Frontal cortex (tissue), 4 donors: ENCODE data around the gene LTBP2. TPM values are rescaled to one million over a fixed set of nuclear protein-coding genes. Genes with fewer than 3 reads are reported as not detected.
A peak's percentile ranks its signal among the peaks of the same experiment; 100 is the strongest.

Experiments used
- DNase-seq, 2 donors: peaks; one replicate each; pipeline ENCODE4 v3.0.0; 2012; ENCODE audit warnings: low spot score in 2 of 2
- FAIRE-seq: peaks from 2 replicates; lab custom pipeline; 2012; peaks lifted over from hg19 to GRCh38; lab: Jason Lieb, UNC
- total RNA-seq: library from RNA; depleted of rRNA; stranded (reverse); fragments of >200 nt; gene quantifications from one replicate; pipeline ENCODE4 v1.2.3, GENCODE V29; 2014
- donor health status: control.
- donor health status: control.
- donor health status: control.

The LTBP2 gene
- total RNA-seq, 1 donor from 2014 or later = 1.2 TPM

GRCh38 chr14:74502236-74503019, 109.6 kb downstream of the LTBP2 start:
- DNase-seq (no peak), FAIRE-seq (no peak)

GRCh38 chr14:74501691-74502090, 110.3 kb downstream of the LTBP2 start:
- FAIRE-seq = no peak
- DNase-seq = no peak

GRCh38 chr14:74501135-74501614, 110.9 kb downstream of the LTBP2 start:
- DNase-seq (peak; percentile 29 to 70), FAIRE-seq (no peak)

DNA sequence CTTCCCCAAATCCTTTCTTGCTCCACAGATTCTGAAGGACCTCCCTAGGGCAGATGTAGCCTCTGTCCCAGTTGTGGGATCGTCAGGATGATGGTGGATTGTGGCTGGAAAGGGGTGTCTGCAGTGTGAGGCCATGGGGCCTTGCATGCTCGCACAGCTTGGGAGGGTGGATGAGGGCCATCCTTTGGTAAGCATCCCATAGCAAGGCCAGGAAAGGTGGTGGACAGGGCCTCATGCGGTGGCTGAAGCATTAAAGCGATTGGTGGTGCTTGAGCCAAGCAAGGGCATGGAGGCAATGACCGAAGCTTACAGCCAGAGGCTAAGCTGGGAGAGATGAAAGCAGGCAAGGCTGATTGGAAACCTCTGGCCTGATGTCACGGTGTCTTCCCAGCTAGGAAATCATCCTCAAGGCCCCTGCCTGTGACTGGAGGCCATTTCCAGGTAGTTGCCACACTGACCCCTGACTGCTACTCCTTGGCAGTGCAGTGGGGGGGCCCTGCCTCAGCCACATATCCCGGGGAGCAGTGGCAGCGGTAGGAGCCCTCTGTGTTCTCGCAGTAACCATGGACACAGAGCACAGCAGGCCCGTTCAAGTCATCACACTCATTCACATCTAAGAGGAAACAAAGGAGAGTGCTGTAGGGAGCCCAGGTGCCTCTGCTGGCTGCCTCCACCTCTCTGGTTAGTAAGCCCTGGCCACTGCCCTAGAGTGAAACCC, 111.5 kb downstream of the LTBP2 start:
- FAIRE-seq = no peak
- DNase-seq = no peak

DNA sequence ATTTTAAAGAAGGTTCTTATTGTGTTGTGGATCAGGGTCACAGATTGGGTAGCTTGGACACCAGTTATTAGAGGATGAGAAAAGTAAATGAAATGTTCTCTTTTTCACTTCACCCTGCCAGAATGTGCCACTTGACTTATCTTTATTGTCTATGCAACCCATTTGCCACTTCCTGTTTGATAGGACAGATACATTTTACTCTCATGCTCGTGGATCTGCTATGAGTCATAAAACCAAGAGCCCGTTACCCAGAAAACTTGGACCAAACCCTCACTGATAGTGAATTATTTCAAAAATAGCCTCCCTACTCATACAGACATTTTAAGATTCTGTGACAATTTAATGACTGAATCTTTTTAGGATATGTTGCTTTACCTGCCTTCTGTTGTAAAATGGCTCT, 116.7 kb downstream of the LTBP2 start:
- FAIRE-seq (no peak), DNase-seq (no peak)

DNA sequence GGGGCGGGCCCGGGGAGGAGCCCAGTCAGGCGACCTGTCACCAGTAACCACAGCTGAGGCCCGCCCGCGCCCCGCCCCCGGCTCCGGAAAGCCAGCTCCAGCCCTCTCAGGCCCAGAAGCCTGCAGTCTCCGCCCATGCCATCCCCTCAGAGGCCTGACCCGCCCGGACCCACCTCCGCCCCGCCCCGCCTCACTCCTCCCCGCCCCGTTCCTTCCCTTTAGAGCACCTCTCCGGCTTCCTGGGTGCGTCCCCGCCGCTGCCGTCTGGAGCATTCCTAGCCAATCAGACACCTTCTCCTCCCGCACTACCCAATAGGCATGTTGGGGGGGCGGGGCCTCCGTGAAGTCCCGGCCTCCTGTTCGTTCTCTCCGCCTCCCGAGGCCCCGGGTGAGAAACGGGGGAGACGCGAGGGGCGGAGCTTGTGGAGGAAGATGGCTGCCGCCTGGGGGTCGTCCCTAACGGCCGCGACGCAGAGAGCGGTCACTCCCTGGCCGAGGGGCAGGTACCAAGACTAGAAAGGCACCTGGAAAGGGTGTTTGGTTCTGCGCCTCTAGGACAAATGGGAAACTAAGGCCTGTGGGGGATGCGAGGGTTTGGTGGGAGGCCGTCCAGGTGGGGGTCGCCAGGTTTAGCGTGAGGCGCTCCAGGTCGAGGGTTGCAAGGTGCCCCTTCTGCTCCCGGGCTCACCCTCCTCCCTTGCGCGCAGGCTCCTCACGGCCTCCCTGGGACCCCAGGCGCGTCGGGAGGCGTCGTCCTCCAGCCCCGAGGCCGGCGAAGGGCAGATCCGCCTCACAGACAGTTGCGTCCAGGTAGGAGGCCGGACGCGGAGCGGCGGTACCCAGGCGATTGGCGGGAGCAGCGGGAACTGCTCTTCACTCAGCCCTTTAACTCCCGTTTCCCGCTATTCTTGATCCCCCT, 118.4 kb downstream of the LTBP2 start, which contains the start of gene ISCA2:
TSS of gene ISCA2 (plus strand) at position 423 of the 919 bp plus-strand sequence. CDS start at position 433, 10 bp downstream.
- FAIRE-seq (peak; percentile 78), DNase-seq (peak; percentile 97 to 98)

DNA sequence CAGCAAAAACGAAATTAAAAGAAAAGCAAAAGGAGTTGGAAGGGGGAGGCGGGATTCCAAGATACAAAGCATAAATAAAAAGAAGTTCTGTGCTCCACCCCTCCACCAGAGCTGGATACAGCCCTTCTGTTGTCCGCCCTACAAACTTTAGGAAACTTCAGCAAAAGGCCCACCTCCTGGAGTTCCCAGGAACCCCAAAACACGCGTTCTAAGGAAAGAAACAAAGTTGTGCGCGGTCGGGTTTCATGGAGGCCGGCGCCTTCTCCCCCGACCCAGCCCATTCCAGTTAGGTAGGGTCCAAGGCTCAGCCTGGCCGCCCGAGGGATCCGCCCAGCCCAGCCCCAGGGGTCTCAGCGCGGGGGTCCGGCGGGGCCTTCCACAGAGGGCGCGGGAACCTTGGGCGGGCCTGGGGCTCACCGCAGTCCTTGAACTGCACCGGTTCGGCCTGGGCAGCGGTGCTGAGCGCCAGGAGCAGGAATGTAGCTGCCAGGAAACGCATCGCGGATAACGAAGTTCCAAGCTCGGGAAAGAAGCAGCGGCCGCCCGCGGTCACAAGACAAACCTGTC, 119.2 kb downstream of the LTBP2 start, which contains the start of gene NPC2:
TSS of gene NPC2 (minus strand) at position 530 of the 567 bp plus-strand sequence. CDS start at position 499, 31 bp downstream.
- FAIRE-seq (no peak), DNase-seq (no peak)

DNA sequence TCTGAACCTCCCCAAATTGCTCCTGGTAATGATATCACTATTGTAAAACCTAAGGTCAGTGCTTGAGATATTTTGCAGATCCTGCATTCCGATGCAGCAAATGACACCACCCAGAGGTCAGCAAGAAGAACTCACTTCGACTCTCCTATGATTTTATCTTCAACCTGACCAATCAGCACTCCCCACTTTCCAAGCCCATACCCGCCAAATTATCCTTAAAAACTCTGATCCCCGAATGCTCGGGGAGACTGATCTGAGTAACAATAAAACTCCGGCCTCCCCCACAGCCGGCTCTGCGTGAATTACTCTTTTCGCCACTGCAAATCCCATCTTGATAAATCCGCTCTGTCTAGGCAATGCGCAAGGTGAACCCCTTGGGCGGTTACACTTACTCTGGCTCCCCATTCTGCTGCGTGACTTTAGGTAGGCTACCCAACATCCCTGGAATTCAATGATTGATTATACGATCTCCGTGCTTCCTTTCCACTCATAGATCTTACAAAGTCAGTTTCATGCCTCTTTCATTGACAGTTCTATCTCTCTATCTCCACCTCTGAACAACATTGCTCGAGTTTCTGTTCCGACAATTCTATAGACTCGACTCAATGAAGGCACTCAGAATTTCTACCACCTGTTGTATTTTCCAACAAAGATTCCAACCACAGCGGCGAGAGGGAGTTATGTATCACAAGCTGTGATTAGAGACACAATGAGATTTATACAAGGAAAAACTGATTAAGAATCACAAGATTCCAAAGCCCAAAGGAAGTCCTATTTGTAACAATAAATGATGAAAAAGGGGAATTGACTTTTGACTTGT, 119.9 kb downstream of the LTBP2 start:
- FAIRE-seq = no peak
- no peak for DNase-seq

- no peak for FAIRE-seq
- DNase-seq = no peak
Measured at GRCh38 chr14:74490486-74490885, 121.6 kb downstream of the LTBP2 start.

GRCh38 chr14:74488786-74489397, 123.1 kb downstream of the LTBP2 start:
- FAIRE-seq = no peak
- DNase-seq = no peak

DNA sequence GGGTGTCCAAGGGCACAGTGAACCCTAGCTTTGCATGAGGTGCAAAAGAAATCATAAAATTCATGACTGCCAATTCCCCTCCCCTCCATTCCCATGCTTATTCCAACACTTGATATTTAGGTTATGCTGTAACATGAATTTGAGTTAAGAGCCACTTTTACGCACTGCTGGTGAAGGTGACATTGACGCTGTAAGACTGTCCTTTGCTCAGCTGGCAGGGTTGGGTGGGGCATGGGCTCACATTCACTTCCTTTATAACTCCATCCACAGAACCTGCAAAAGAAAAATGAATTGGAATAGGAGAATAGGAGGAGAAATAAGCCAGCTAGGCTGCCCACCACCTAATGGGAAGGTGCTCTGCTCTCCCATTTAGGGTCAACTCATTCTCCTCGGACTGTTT, 125.9 kb downstream of the LTBP2 start:
- DNase-seq (no peak), FAIRE-seq (no peak)

- FAIRE-seq (no peak), DNase-seq (no peak)
Measured at GRCh38 chr14:74483321-74483720, 128.7 kb downstream of the LTBP2 start.

DNA sequence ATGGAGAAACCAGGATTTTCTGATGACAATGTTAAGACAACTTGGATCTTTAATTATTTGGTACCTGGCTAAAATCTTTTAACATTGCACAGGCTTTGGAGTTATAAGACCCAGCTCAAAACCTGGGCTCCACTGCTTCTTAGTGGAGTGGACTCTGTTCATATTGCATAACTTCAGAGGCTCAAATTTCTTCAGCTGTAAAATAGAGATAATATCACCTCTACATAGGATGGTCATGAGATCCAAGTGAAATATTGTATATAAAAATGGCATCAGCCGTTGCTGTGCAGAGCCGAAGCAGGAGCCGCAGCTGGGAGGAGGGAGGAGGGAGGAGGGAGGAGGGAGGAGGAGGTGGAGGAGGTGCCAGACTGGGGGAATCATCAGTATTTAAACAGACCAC, 129.5 kb downstream of the LTBP2 start:
- FAIRE-seq (no peak), DNase-seq (no peak)

GRCh38 chr14:74480046-74480445, 132.0 kb downstream of the LTBP2 start:
- FAIRE-seq (no peak), DNase-seq (no peak)

DNA sequence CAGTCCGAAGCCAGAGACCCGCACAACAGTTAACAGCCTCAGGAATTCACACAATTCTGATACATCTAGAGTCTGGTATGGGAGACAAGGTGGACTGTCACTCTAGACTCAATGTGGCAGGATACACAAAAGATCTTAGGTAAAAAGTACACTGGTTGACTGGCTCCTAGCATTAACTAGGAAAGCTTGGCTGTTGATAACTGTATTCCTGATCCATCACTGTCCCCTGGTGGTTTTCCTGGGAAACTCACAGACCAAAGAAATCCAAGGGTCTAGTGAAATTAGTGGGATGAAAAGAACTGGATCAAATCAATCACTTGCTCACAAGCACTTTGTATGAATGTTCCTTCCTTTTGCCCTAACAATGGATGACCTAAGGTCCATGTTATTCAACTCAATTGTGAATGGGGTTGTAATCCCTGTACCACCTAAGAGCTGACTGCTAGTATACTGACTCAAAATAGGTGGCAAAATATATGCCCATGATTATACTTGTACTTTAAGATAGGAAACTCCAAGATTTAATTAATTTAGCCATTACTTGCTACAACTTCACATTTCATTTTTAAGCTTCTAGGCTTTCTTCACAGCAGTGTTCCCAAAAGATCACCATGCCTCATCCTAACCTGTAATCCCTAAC, 132.9 kb downstream of the LTBP2 start:
- FAIRE-seq (no peak), DNase-seq (peak in 1 of 2 donors; percentile 35)

- FAIRE-seq = no peak
Measured at GRCh38 chr14:74476607-74477006, 135.4 kb downstream of the LTBP2 start.

GRCh38 chr14:74476107-74476506, 135.9 kb downstream of the LTBP2 start:
- FAIRE-seq (no peak), DNase-seq (no peak)

More at GRCh38 chr14:74476607-74477006, 135.4 kb downstream of the LTBP2 start:
- no peak for DNase-seq

DNA sequence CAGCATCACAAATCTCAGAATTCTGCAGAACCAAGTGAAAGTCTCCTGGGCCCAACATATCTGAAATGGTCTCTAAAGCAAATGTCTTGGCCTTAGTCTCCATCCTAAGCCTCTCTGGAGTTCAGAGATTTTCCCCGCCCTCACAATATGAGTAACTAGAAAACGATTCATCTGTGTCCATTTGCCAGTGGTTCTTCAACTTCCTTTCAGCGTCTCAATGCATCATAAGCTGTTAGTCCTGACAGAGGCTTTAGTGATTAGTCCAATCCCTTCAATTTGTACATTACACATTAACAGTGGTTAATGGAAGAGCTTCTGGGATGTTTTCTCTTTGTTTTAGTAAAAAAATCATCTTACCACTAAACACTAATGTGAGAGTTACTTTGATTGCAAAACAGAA, 136.4 kb downstream of the LTBP2 start:
- DNase-seq = no peak

More for the DNA sequence above, 136.4 kb downstream of the LTBP2 start:
- FAIRE-seq = no peak
